ENCODE data around the gene MIAT.

MIAT gene

DNA sequence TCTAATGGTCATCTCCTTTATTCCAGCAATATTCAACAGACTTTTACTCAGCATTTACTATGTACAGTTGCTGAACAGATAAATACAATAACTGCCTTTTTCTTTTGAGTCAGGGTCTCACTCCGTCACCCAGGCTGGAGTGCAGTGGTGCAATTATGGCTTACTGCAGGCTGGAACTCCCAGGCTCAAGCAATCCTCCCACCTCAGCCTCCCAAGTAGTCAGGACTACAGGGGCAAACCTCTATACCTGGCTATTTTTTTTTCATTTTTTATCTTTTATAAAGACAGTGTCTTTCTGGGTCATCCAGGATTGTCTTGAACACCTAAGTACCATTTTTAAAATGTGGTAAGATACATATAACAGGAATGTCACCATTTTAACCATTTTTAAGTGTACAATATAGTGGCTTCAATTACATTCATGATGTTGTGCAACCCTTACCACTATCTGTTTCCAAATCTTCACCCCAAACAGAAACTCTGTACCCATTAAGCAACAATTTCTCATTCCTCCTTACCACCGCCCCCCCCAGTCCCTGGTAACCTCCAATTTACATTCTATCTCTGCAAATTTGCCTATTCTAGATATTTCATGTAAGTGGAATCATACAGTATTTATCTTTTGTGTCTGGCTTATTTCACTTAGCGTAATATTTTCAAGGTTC lies 67.8 kb downstream of the MIAT start:
- no peak for DNase-seq (ENCODE audit: low read depth in 1 of 2, low spot score in 1 of 2)

Measured in stimulated activated CD4-positive, alpha-beta T cell treated with anti-CD3 and anti-CD28 coated beads, Interleukin-15, amount 100 ng/mL, for 1 hour (primary cell).